Keratinocyte (primary cell): ENCODE data around the gene SAMD8. TPM values are rescaled to one million over a fixed set of nuclear protein-coding genes. Genes with fewer than 3 reads are reported as not detected.
"Not testable (repeated sequence)": the region's sequence is repeated elsewhere in the genome, so short reads cannot be mapped to it uniquely, and the experiment has no call there.

ENCODE experiments used
- DNase-seq: peaks from one replicate; pipeline ENCODE4 v3.0.0-alpha.2; 2011; ENCODE audit warnings: low read depth, missing footprints, low spot score
- FAIRE-seq: peaks from 2 replicates; lab custom pipeline; 2011; peaks lifted over from hg19 to GRCh38; lab: Jason Lieb, UNC
- H2AFZ ChIP-seq: 2 replicates; pipeline ENCODE4 v1.6.0; 2012; ENCODE audit warnings: low read length, control low read depth, inconsistent platforms; ENCODE audit not compliant: control insufficient read depth
- H3K27ac ChIP-seq: 2 replicates; pipeline ENCODE4 v1.5.1; 2011; ENCODE audit warnings: low read length; ENCODE audit not compliant: control insufficient read depth, insufficient read depth
- H3K27me3 ChIP-seq: 3 replicates; pipeline ENCODE4 v1.6.0; 2011; ENCODE audit warnings: low read length; ENCODE audit not compliant: control insufficient read depth, insufficient read depth; ENCODE audit errors: extremely low read depth
- H3K36me3 ChIP-seq, 2 experiments: 2 replicates in 1 of 2; 3 replicates in 1 of 2; pipeline ENCODE4 v1.5.1; 2011; ENCODE audit warnings: low read length in 2 of 2, mild to moderate bottlenecking in 1 of 2; ENCODE audit not compliant: control insufficient read depth in 2 of 2, insufficient read depth in 2 of 2; ENCODE audit errors: extremely low read depth in 1 of 2
- H3K4me1 ChIP-seq: 3 replicates; pipeline ENCODE4 v1.5.1; 2011; ENCODE audit warnings: low read length; ENCODE audit not compliant: control insufficient read depth, insufficient read depth; ENCODE audit errors: extremely low read depth
- H3K4me2 ChIP-seq: 3 replicates; pipeline ENCODE4 v1.6.0; 2011; ENCODE audit warnings: low read depth, low read length; ENCODE audit not compliant: control insufficient read depth, insufficient read depth; ENCODE audit errors: extremely low read depth
- H3K4me3 ChIP-seq, 3 experiments: fragments of 200-600 bp in 1 of 3; sonication (generic) in 1 of 3; 2 replicates in 2 of 3; 3 replicates in 1 of 3; pipeline ENCODE4 v1.5.1; 2011 to 2016; ENCODE audit warnings: low read length in 3 of 3, mild to moderate bottlenecking in 3 of 3, control low read depth in 2 of 3, inconsistent platforms in 1 of 3, low read depth in 1 of 3, mixed read lengths in 1 of 3, mixed run types in 1 of 3, moderate library complexity in 1 of 3; ENCODE audit not compliant: control insufficient read depth in 2 of 3, insufficient read depth in 2 of 3; ENCODE audit errors: extremely low read depth in 1 of 3
- H3K79me2 ChIP-seq: 2 replicates; pipeline ENCODE4 v1.6.0; 2012; ENCODE audit warnings: low read length; ENCODE audit not compliant: control insufficient read depth, insufficient read depth
- H3K9ac ChIP-seq: 3 replicates; pipeline ENCODE4 v1.6.0; 2011; ENCODE audit warnings: low read length; ENCODE audit not compliant: control insufficient read depth, insufficient read depth; ENCODE audit errors: extremely low read depth
- H3K9me1 ChIP-seq: 3 replicates; pipeline ENCODE4 v1.6.0; 2011; ENCODE audit warnings: low read length; ENCODE audit not compliant: control insufficient read depth, insufficient read depth; ENCODE audit errors: extremely low read depth
- H3K9me3 ChIP-seq: 2 replicates; pipeline ENCODE4 v1.5.1; 2012; ENCODE audit warnings: low read depth, low read length; ENCODE audit not compliant: control insufficient read depth
- H4K20me1 ChIP-seq: 3 replicates; pipeline ENCODE4 v1.6.0; 2011; ENCODE audit warnings: low read length; ENCODE audit not compliant: control insufficient read depth, insufficient read depth; ENCODE audit errors: extremely low read depth
- EZH2 ChIP-seq: IDR thresholded peaks from one replicate; pipeline ENCODE4 v1.6.1; 2012; ENCODE audit warnings: inconsistent platforms, mild to moderate bottlenecking, low read length, moderate library complexity
- dilution Hi-C: fragments of 300-500 bp; cut with MboI; formaldehyde crosslinking; loops from one replicate; pipeline ENCODE4 v1.7.0; 2020; ENCODE audit warnings: low sequenced_read_pairs; ENCODE audit not compliant: extremely low pct_ligation_motif_present
- polyA plus RNA-seq, 5 experiments: library from polyadenylated mRNA; depleted of rRNA in 3 of 5; stranded (reverse) in 3 of 5; stranded (forward) in 1 of 5; unstranded in 1 of 5; fragments of >200 nt; gene quantifications; 1 replicate in 1 of 5; 2 replicates in 3 of 5; 3 replicates in 1 of 5; pipeline versions ENCODE4 v1.2.1 to v1.2.3, GENCODE V29; 2011 to 2012; ENCODE audit warnings: missing spikeins in 2 of 5, low read depth in 1 of 5, low replicate concordance in 1 of 5
- TF ChIP-seq, protein P1 (sequence below), 3 experiments: IDR thresholded peaks in 1 of 3; conservative IDR thresholded peaks in 1 of 3; optimal IDR thresholded peaks in 1 of 3; 2 replicates in 2 of 3; 3 replicates in 1 of 3; pipeline versions ENCODE3 to v1.5.1; 2011; ENCODE audit warnings: low read length in 3 of 3, mild to moderate bottlenecking in 3 of 3, moderate library complexity in 2 of 3, control low read depth in 1 of 3, inconsistent platforms in 1 of 3; ENCODE audit not compliant: insufficient read depth in 2 of 3; ENCODE audit errors: extremely low read depth in 1 of 3

The SAMD8 gene
- polyA plus RNA-seq, 1 donor (not counting 4 experiments of a cell fraction or from before 2014, with no cell fraction given): 31.7 TPM

DNA sequence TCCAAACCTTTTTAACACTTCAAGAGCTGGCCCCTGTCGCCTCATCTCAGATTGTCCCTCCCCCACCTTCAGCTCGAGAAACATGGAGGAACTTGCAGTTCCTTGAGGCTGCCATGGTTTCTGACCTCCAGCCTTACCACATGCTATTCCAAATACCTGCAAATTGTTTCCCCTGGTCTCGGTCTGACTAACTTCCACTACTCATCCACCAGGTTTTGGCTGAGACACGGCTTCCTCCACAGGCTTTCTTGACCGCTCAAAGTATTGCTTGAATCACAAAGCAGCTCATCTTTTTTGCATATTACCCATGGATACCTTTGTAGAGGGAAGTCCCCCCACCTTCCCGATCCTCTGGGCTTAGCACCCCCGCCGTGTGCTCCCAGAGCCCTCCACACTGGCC, 5.2 kb upstream of the SAMD8 start:
- TF ChIP-seq EZH2: no peak
- TF ChIP-seq, protein P1, sequence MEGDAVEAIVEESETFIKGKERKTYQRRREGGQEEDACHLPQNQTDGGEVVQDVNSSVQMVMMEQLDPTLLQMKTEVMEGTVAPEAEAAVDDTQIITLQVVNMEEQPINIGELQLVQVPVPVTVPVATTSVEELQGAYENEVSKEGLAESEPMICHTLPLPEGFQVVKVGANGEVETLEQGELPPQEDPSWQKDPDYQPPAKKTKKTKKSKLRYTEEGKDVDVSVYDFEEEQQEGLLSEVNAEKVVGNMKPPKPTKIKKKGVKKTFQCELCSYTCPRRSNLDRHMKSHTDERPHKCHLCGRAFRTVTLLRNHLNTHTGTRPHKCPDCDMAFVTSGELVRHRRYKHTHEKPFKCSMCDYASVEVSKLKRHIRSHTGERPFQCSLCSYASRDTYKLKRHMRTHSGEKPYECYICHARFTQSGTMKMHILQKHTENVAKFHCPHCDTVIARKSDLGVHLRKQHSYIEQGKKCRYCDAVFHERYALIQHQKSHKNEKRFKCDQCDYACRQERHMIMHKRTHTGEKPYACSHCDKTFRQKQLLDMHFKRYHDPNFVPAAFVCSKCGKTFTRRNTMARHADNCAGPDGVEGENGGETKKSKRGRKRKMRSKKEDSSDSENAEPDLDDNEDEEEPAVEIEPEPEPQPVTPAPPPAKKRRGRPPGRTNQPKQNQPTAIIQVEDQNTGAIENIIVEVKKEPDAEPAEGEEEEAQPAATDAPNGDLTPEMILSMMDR (optimal IDR thresholded peaks at IDR 0.05 in 1 of 3, IDR thresholded peaks at IDR 0.05 in 1 of 3, conservative IDR thresholded peaks at IDR 0.05 in 1 of 3; ENCODE audit: extremely low read depth in 1 of 3, insufficient read depth in 2 of 3, low read length in 3 of 3): no peak
- no peaks in the 10 kb centered on the region for H3K9me3 ChIP-seq
- H3K36me3 ChIP-seq: no peaks in the 10 kb centered on the region
- no peak for DNase-seq
- H3K27me3 ChIP-seq: no peaks in the 10 kb centered on the region
- dilution Hi-C loops: no loop called here
- no peak overlapping the region for H3K9ac ChIP-seq
- H3K79me2 ChIP-seq: no peaks in the 10 kb centered on the region
- H2AFZ ChIP-seq: no peak overlapping the region
- peaks cover 32% of the 10 kb centered on the region for H3K4me1 ChIP-seq
- H3K9me1 ChIP-seq: no peaks in the 10 kb centered on the region
- H3K4me3 ChIP-seq: no peak overlapping the region
- FAIRE-seq: no peak
- no peaks in the 10 kb centered on the region for H4K20me1 ChIP-seq
- H3K4me2 ChIP-seq: no peak overlapping the region
- no peak overlapping the region for H3K27ac ChIP-seq

DNA sequence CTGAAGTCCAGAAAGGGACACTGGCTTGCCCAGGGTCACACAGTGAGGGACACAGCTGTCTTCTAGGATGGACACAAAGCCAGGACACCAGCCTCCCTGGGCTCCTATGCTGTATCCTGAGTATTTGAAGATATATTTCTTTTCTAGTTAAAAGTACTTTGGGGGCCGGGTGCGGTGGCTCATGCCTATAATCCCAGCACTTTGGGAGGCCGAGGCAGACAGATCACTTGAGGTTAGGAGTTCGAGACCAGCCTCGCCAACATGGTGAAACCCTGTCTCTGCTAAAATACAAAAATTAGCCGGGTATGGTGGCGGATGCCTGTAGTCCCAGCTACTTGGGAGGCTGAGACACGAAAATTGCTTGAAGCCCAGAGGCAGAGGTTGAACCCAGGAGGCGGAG, 4.6 kb upstream of the SAMD8 start:
- H3K4me2 ChIP-seq, H3K27me3 ChIP-seq, H2AFZ ChIP-seq, FAIRE-seq, H3K9me1 ChIP-seq, DNase-seq, H3K4me3 ChIP-seq, H3K9me3 ChIP-seq, H3K27ac ChIP-seq, dilution Hi-C loops, H3K9ac ChIP-seq, H4K20me1 ChIP-seq, H3K36me3 ChIP-seq, H3K79me2 ChIP-seq: not testable (repeated sequence)
- peaks cover 32% of the 10 kb centered on the region for H3K4me1 ChIP-seq
